ENCODE results near the gene LONRF2.

Gene LONRF2

GRCh38 chr2:100279586-100280534 is 42.4 kb downstream of the LONRF2 start:
- H2AFZ ChIP-seq (ENCODE audit: low read depth, low read length) = no peak overlapping the region
- peaks cover 11% of the 10 kb centered on the region for H3K4me1 ChIP-seq (ENCODE audit: control insufficient read depth, insufficient read depth, low read depth, low read length)
- WGBS = 87% methylated on average over 17 of the region's 17 CpGs

GRCh38 chr2:100278986-100279385 is 43.3 kb downstream of the LONRF2 start:
- Histone ChIP-seq H3K36me3 (ENCODE audit: control insufficient read depth in 1 of 2, insufficient read depth in 2 of 2, low read depth in 1 of 2, low read length in 2 of 2) (no peaks in the 10 kb centered on the region), H3K18ac (ENCODE audit: low read depth in 1 of 2, low read length in 2 of 2) (no peak overlapping the region), H2AK5ac (ENCODE audit: low read length, severe bottlenecking) (no peak overlapping the region), H3K4me1 (ENCODE audit: control insufficient read depth, insufficient read depth, low read depth, low read length) (peaks cover 6% of the 10 kb centered on the region), H3K4me2 (ENCODE audit: low read length, poor library complexity, severe bottlenecking) (no peak overlapping the region), H4K8ac (ENCODE audit: low read length) (no peak overlapping the region), H3K27me3 (ENCODE audit: control insufficient read depth in 1 of 2, insufficient read depth in 1 of 2, low read length in 2 of 2) (no peaks in the 10 kb centered on the region), H2BK12ac (ENCODE audit: low read length in 2 of 2) (no peak overlapping the region), H3K9me3 (ENCODE audit: control insufficient read depth, low read length) (no peaks in the 10 kb centered on the region), H2BK5ac (ENCODE audit: low read depth, low read length, poor library complexity, severe bottlenecking) (no peak overlapping the region), H3K23ac (ENCODE audit: low read length in 2 of 2) (no peak overlapping the region), H3K4ac (ENCODE audit: low read depth in 1 of 2, low read length in 2 of 2) (no peak overlapping the region), H3K14ac (ENCODE audit: low read length in 2 of 2) (no peak overlapping the region), H3K4me3 (ENCODE audit: insufficient read depth in 1 of 2, low read depth in 1 of 2, low read length in 2 of 2) (no peak overlapping the region), H3K79me1 (replicated peaks; ENCODE audit: low read length, poor library complexity, severe bottlenecking) (no peaks in the 10 kb centered on the region), H2AFZ (ENCODE audit: low read depth, low read length) (no peak overlapping the region), H2BK15ac (ENCODE audit: low read depth, poor library complexity, severe bottlenecking) (no peak overlapping the region), H3K27ac (ENCODE audit: low read length, poor library complexity, severe bottlenecking) (no peak overlapping the region), H4K91ac (ENCODE audit: low read length) (no peak overlapping the region), H2BK120ac (ENCODE audit: low read depth, low read length) (no peak overlapping the region), H3K9ac (ENCODE audit: low read length) (no peak overlapping the region)
- no peak for DNase-seq
- 91% methylated on average over 11 of the region's 11 CpGs for WGBS

More at GRCh38 chr2:100279586-100280534, 42.4 kb downstream of the LONRF2 start:
- Histone ChIP-seq H3K9ac (ENCODE audit: low read length) (no peak overlapping the region), H3K18ac (ENCODE audit: low read depth in 1 of 2, low read length in 2 of 2) (no peak overlapping the region), H3K4ac (ENCODE audit: low read depth in 1 of 2, low read length in 2 of 2) (no peak overlapping the region), H3K27ac (ENCODE audit: low read length, poor library complexity, severe bottlenecking) (no peak overlapping the region), H3K4me3 (ENCODE audit: insufficient read depth in 1 of 2, low read depth in 1 of 2, low read length in 2 of 2) (no peak overlapping the region), H3K9me3 (ENCODE audit: control insufficient read depth, low read length) (no peaks in the 10 kb centered on the region), H3K79me1 (replicated peaks; ENCODE audit: low read length, poor library complexity, severe bottlenecking) (no peaks in the 10 kb centered on the region), H2BK5ac (ENCODE audit: low read depth, low read length, poor library complexity, severe bottlenecking) (no peak overlapping the region), H2BK120ac (ENCODE audit: low read depth, low read length) (no peak overlapping the region), H3K36me3 (ENCODE audit: control insufficient read depth in 1 of 2, insufficient read depth in 2 of 2, low read depth in 1 of 2, low read length in 2 of 2) (no peaks in the 10 kb centered on the region), H3K27me3 (ENCODE audit: control insufficient read depth in 1 of 2, insufficient read depth in 1 of 2, low read length in 2 of 2) (no peaks in the 10 kb centered on the region), H2AK5ac (ENCODE audit: low read length, severe bottlenecking) (no peak overlapping the region), H3K4me2 (ENCODE audit: low read length, poor library complexity, severe bottlenecking) (no peak overlapping the region), H2BK15ac (ENCODE audit: low read depth, poor library complexity, severe bottlenecking) (no peak overlapping the region), H4K8ac (ENCODE audit: low read length) (no peak overlapping the region), H4K91ac (ENCODE audit: low read length) (no peak overlapping the region), H3K14ac (ENCODE audit: low read length in 2 of 2) (no peak overlapping the region), H2BK12ac (ENCODE audit: low read length in 2 of 2) (peak overlapping the region in 1 of 2 experiments; percentile 39), H3K23ac (ENCODE audit: low read length in 2 of 2) (no peak overlapping the region)
- DNase-seq = no peak

GRCh38 chr2:100278501-100278900 is 43.8 kb downstream of the LONRF2 start:
- Histone ChIP-seq H4K91ac (ENCODE audit: low read length) (no peak overlapping the region), H2BK15ac (ENCODE audit: low read depth, poor library complexity, severe bottlenecking) (no peak overlapping the region), H3K4ac (ENCODE audit: low read depth in 1 of 2, low read length in 2 of 2) (no peak overlapping the region), H3K4me2 (ENCODE audit: low read length, poor library complexity, severe bottlenecking) (no peak overlapping the region), H3K23ac (ENCODE audit: low read length in 2 of 2) (no peak overlapping the region), H3K27me3 (ENCODE audit: control insufficient read depth in 1 of 2, insufficient read depth in 1 of 2, low read length in 2 of 2) (no peaks in the 10 kb centered on the region), H3K4me1 (ENCODE audit: control insufficient read depth, insufficient read depth, low read depth, low read length) (peaks cover 3% of the 10 kb centered on the region), H2AFZ (ENCODE audit: low read depth, low read length) (no peak overlapping the region), H3K4me3 (ENCODE audit: insufficient read depth in 1 of 2, low read depth in 1 of 2, low read length in 2 of 2) (no peak overlapping the region), H2BK5ac (ENCODE audit: low read depth, low read length, poor library complexity, severe bottlenecking) (no peak overlapping the region), H3K14ac (ENCODE audit: low read length in 2 of 2) (no peak overlapping the region), H2BK120ac (ENCODE audit: low read depth, low read length) (no peak overlapping the region), H3K36me3 (ENCODE audit: control insufficient read depth in 1 of 2, insufficient read depth in 2 of 2, low read depth in 1 of 2, low read length in 2 of 2) (no peaks in the 10 kb centered on the region), H3K18ac (ENCODE audit: low read depth in 1 of 2, low read length in 2 of 2) (no peak overlapping the region), H3K27ac (ENCODE audit: low read length, poor library complexity, severe bottlenecking) (no peak overlapping the region), H3K9ac (ENCODE audit: low read length) (no peak overlapping the region), H2BK12ac (ENCODE audit: low read length in 2 of 2) (no peak overlapping the region), H3K9me3 (ENCODE audit: control insufficient read depth, low read length) (no peaks in the 10 kb centered on the region), H3K79me1 (replicated peaks; ENCODE audit: low read length, poor library complexity, severe bottlenecking) (no peaks in the 10 kb centered on the region), H2AK5ac (ENCODE audit: low read length, severe bottlenecking) (no peak overlapping the region), H4K8ac (ENCODE audit: low read length) (no peak overlapping the region)
- 89% methylated on average over 12 of the region's 12 CpGs for WGBS
- no peak for DNase-seq

DNA sequence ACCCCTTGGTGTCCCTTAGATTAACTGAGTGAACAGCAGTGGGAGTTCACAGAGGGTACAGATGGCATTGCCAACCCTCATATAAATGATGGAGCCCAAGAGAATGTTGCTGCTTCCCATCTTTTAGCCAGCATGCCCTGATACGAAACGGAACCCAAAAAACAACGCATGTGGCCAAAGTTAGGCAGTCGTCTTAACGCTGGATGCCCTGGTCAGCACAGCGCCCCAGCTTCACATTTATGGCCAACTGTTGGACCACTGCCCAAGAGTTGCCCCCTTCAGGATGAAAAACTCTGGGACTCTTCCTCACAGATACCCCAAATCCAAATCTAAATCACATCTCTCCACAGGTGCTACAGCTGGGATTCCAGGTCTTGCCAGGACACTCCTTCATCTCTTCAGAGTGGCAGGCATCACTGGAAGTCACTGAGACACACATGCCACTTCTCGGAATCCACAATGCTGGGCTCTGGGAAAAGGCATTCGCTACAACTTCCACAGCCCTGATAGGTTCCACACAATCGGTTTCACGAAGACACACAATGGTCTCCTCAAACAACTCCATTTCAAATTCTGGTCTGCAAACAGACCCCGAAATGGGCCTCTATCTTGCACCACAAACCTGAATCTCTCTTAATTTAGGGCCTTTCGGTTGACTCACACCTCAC is 44.6 kb downstream of the LONRF2 start:
- Histone ChIP-seq H3K27me3 (ENCODE audit: control insufficient read depth in 1 of 2, insufficient read depth in 1 of 2, low read length in 2 of 2) (no peaks in the 10 kb centered on the region), H3K4me3 (ENCODE audit: insufficient read depth in 1 of 2, low read depth in 1 of 2, low read length in 2 of 2) (no peak overlapping the region), H2AK5ac (ENCODE audit: low read length, severe bottlenecking) (no peak overlapping the region)

More for the DNA sequence above, 44.6 kb downstream of the LONRF2 start:
- H3K4me2 ChIP-seq (ENCODE audit: low read length, poor library complexity, severe bottlenecking) = no peak overlapping the region
- no peaks in the 10 kb centered on the region for H3K36me3 ChIP-seq (ENCODE audit: control insufficient read depth in 1 of 2, insufficient read depth in 2 of 2, low read depth in 1 of 2, low read length in 2 of 2)
- no peak overlapping the region for H3K9ac ChIP-seq (ENCODE audit: low read length)
- H3K4me1 ChIP-seq (ENCODE audit: control insufficient read depth, insufficient read depth, low read depth, low read length) = peaks cover 3% of the 10 kb centered on the region
- no peak overlapping the region for H4K8ac ChIP-seq (ENCODE audit: low read length)
- DNase-seq = no peak
- no peak overlapping the region for H3K27ac ChIP-seq (ENCODE audit: low read length, poor library complexity, severe bottlenecking)
- 96% methylated on average over 12 of the region's 12 CpGs for WGBS
- no peaks in the 10 kb centered on the region for H3K79me1 ChIP-seq (replicated peaks; ENCODE audit: low read length, poor library complexity, severe bottlenecking)
- H2BK15ac ChIP-seq (ENCODE audit: low read depth, poor library complexity, severe bottlenecking) = peak overlapping the region; percentile 15
- no peak overlapping the region for H3K23ac ChIP-seq (ENCODE audit: low read length in 2 of 2)
- H3K4ac ChIP-seq (ENCODE audit: low read depth in 1 of 2, low read length in 2 of 2) = no peak overlapping the region
- no peak overlapping the region for H2BK5ac ChIP-seq (ENCODE audit: low read depth, low read length, poor library complexity, severe bottlenecking)
- no peak overlapping the region for H2BK120ac ChIP-seq (ENCODE audit: low read depth, low read length)
- H3K14ac ChIP-seq (ENCODE audit: low read length in 2 of 2) = no peak overlapping the region
- no peak overlapping the region for H2AFZ ChIP-seq (ENCODE audit: low read depth, low read length)
- H3K9me3 ChIP-seq (ENCODE audit: control insufficient read depth, low read length) = no peaks in the 10 kb centered on the region
- H4K91ac ChIP-seq (ENCODE audit: low read length) = no peak overlapping the region
- H3K18ac ChIP-seq (ENCODE audit: low read depth in 1 of 2, low read length in 2 of 2) = no peak overlapping the region
- H2BK12ac ChIP-seq (ENCODE audit: low read length in 2 of 2) = no peak overlapping the region

All from mesenchymal stem cell (in vitro differentiated cells and primary cell).